Nephron (organoid): Measurements from ENCODE around the gene PIGR.

Experiments used
- H3K27ac Mint-ChIP-seq, 3 experiments: 2 replicates each; pipeline ENCODE4 v1.8.0; 2020; ENCODE audit warnings: mixed read lengths in 3 of 3, mild to moderate bottlenecking in 2 of 3, moderate library complexity in 1 of 3
- H3K27me3 Mint-ChIP-seq: 2 replicates; pipeline ENCODE4 v1.8.0; 2021; ENCODE audit warnings: low read depth, mild to moderate bottlenecking, moderate library complexity, mixed read lengths
- H3K36me3 Mint-ChIP-seq: 2 replicates; pipeline ENCODE4 v1.8.0; 2020; ENCODE audit warnings: low read depth, mixed read lengths
- H3K4me1 Mint-ChIP-seq: 2 replicates; pipeline ENCODE4 v1.8.0; 2020; ENCODE audit warnings: mixed read lengths
- H3K4me3 Mint-ChIP-seq, 3 experiments: 2 replicates each; pipeline ENCODE4 v1.8.0; 2020; ENCODE audit warnings: mild to moderate bottlenecking in 3 of 3, mixed read lengths in 3 of 3, moderate library complexity in 2 of 3
- H3K9me3 Mint-ChIP-seq: 2 replicates; pipeline ENCODE4 v1.8.0; 2020; ENCODE audit warnings: mixed read lengths
- TF ChIP-seq, protein P1 (sequence below), 3 experiments: fragments of 200-600 bp; sonication (generic); IDR thresholded peaks; one replicate each; pipeline ENCODE4 v1.5.0; 2021; ENCODE audit warnings: antibody characterized with exemption in 3 of 3; ENCODE audit not compliant: unreplicated experiment in 3 of 3

The PIGR gene

DNA sequence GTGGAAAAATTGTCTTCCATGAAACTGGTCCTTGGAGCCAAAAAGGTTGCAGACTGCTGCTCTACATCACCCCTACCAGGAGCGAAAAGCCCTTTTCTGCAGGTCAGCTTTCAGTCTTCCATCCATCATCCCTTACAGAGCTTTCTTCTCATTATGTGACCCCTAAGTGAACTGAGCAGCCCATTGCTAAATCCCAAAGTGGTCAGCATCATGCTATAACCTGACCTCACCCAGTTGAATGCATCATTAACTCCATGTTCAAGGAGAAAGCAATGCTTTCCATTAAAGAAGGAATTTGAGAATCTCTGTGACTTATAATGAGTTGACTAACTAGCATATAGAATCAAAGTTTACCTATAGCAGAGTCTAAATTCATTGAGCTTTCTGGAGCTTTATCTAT, 59.4 kb downstream of the PIGR start:
- Mint-ChIP-seq H3K4me1 (no peaks in the 10 kb centered on the region), H3K27ac (no peak overlapping the region), H3K36me3 (no peaks in the 10 kb centered on the region), H3K27me3 (peaks cover 9% of the 10 kb centered on the region), H3K4me3 (no peak overlapping the region), H3K9me3 (peaks cover 5% of the 10 kb centered on the region)
- TF ChIP-seq, protein P1, sequence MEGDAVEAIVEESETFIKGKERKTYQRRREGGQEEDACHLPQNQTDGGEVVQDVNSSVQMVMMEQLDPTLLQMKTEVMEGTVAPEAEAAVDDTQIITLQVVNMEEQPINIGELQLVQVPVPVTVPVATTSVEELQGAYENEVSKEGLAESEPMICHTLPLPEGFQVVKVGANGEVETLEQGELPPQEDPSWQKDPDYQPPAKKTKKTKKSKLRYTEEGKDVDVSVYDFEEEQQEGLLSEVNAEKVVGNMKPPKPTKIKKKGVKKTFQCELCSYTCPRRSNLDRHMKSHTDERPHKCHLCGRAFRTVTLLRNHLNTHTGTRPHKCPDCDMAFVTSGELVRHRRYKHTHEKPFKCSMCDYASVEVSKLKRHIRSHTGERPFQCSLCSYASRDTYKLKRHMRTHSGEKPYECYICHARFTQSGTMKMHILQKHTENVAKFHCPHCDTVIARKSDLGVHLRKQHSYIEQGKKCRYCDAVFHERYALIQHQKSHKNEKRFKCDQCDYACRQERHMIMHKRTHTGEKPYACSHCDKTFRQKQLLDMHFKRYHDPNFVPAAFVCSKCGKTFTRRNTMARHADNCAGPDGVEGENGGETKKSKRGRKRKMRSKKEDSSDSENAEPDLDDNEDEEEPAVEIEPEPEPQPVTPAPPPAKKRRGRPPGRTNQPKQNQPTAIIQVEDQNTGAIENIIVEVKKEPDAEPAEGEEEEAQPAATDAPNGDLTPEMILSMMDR (IDR thresholded peaks at IDR 0.05; ENCODE audit: unreplicated experiment in 3 of 3): no peak

GRCh38 chr1:206885341-206886060, 60.8 kb downstream of the PIGR start:
- H3K4me3 Mint-ChIP-seq: no peak overlapping the region
- TF ChIP-seq, protein P1 (IDR thresholded peaks at IDR 0.05; ENCODE audit: unreplicated experiment in 3 of 3): no peak
- H3K9me3 Mint-ChIP-seq: peaks cover 5% of the 10 kb centered on the region
- peaks cover 9% of the 10 kb centered on the region for H3K27me3 Mint-ChIP-seq
- no peaks in the 10 kb centered on the region for H3K4me1 Mint-ChIP-seq
- no peaks in the 10 kb centered on the region for H3K36me3 Mint-ChIP-seq
- H3K27ac Mint-ChIP-seq: no peak overlapping the region

GRCh38 chr1:206883876-206884275, 62.4 kb downstream of the PIGR start:
- Mint-ChIP-seq H3K27ac (no peak overlapping the region), H3K9me3 (peaks cover 12% of the 10 kb centered on the region), H3K4me1 (no peaks in the 10 kb centered on the region), H3K36me3 (no peaks in the 10 kb centered on the region), H3K27me3 (peaks cover 9% of the 10 kb centered on the region), H3K4me3 (no peak overlapping the region)
- TF ChIP-seq, protein P1 (IDR thresholded peaks at IDR 0.05; ENCODE audit: unreplicated experiment in 3 of 3): no peak

DNA sequence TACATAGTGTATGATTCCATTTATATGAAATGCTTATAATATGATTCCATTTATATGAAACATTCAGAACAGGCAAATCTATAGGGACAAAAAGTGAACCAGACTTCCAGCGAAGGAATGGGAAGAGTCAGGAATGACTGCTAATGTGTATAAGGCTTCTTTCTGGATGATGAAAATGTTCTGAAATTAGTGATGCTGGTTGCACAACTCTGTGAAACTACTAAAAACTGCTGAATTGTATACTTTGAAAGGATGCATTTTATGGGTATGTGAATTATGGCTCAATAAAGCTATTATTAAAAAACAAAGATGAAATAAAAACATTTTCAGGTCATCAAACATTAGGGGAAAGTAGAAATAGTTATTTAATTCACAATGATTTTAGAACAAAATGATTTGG, 63.1 kb downstream of the PIGR start:
- no peaks in the 10 kb centered on the region for H3K4me1 Mint-ChIP-seq
- TF ChIP-seq, protein P1 (IDR thresholded peaks at IDR 0.05; ENCODE audit: unreplicated experiment in 3 of 3): no peak
- peaks cover 5% of the 10 kb centered on the region for H3K27me3 Mint-ChIP-seq
- no peak overlapping the region for H3K4me3 Mint-ChIP-seq
- peaks cover 16% of the 10 kb centered on the region for H3K9me3 Mint-ChIP-seq
- H3K27ac Mint-ChIP-seq: no peak overlapping the region
- H3K36me3 Mint-ChIP-seq: no peaks in the 10 kb centered on the region

- Mint-ChIP-seq H3K27me3 (peaks cover 4% of the 10 kb centered on the region), H3K27ac (no peak overlapping the region), H3K36me3 (no peaks in the 10 kb centered on the region), H3K4me3 (no peak overlapping the region), H3K9me3 (peaks cover 21% of the 10 kb centered on the region), H3K4me1 (no peaks in the 10 kb centered on the region)
- TF ChIP-seq, protein P1 (IDR thresholded peaks at IDR 0.05; ENCODE audit: unreplicated experiment in 3 of 3): no peak
Measured at GRCh38 chr1:206882555-206882954, 63.7 kb downstream of the PIGR start.

DNA sequence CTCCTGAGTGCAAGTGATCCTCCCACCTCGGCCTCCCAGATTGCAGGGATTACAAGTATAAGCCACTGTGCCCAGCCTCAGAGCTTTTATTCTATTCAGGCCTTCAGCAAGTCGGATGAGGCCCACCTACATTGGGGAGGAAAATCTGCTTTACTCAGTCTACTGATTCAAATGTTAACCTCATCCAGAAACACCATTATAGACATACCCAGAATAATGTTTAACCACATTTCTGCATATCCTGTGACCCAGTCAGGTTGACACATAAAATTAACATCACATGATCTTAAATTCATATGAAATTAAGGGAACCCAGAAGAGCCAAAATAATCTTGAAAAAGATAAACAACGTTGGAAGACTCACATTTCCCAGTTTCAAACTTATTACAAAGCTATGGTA, 66.0 kb downstream of the PIGR start:
- H3K36me3 Mint-ChIP-seq: no peaks in the 10 kb centered on the region
- H3K9me3 Mint-ChIP-seq: peaks cover 37% of the 10 kb centered on the region
- H3K4me3 Mint-ChIP-seq: no peak overlapping the region
- TF ChIP-seq, protein P1 (IDR thresholded peaks at IDR 0.05; ENCODE audit: unreplicated experiment in 3 of 3): no peak
- no peaks in the 10 kb centered on the region for H3K4me1 Mint-ChIP-seq
- H3K27ac Mint-ChIP-seq: no peak overlapping the region
- peaks cover 4% of the 10 kb centered on the region for H3K27me3 Mint-ChIP-seq
